GM19043 (cell line): ENCODE measurements around the gene CCM2.
A peak's percentile ranks its signal among the peaks of the same experiment; 100 is the strongest.

Experiments used
- ATAC-seq: cut with Tn5 transposase; IDR thresholded peaks from one replicate; pipeline ENCODE4 v1.9.1; 2021; ENCODE audit warnings: low read depth; ENCODE audit not compliant: unreplicated experiment

Gene CCM2

DNA sequence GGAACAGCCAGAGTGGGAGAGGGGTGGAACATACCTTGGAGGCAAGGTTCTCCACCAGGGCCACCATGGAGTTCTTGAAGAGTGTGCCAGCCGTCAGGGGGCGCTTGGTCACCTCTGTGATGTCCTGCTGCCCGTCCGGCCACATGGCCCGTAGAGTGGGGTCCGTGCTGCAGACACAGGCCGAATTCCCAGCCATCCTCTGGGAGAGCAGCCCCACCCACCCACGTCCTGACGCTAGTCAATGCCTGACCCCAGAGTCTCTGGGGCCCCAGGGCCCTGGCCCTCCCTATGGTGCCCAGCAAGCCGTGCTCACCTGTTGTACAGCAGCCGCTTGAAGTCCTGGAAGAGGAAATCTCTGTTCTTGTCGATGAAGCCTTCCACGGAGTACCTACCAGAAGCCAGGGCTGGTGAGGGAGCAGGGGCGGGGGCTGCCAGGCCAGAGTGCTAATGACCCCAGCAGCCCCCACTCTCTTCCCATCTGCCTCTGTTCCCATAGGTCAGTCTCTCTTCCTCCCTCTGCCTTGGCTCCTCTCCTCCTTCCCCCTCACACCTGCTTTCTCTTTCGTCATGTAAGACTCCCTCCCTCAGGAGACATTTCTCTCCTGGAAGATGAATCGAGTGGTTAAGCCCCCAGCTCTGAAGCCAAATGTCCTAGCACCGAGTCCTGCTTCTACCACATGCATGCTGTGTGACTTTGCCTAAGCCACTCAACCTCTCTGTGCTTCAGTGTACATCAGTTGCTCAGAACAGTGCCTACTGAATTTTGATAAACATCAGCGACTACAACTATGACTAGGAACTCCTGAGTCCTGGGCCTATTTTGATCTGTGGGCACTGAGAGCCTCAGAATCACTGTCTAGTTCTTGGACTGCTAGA lies 32.2 kb upstream of the CCM2 start:
- ATAC-seq, result no peak

DNA sequence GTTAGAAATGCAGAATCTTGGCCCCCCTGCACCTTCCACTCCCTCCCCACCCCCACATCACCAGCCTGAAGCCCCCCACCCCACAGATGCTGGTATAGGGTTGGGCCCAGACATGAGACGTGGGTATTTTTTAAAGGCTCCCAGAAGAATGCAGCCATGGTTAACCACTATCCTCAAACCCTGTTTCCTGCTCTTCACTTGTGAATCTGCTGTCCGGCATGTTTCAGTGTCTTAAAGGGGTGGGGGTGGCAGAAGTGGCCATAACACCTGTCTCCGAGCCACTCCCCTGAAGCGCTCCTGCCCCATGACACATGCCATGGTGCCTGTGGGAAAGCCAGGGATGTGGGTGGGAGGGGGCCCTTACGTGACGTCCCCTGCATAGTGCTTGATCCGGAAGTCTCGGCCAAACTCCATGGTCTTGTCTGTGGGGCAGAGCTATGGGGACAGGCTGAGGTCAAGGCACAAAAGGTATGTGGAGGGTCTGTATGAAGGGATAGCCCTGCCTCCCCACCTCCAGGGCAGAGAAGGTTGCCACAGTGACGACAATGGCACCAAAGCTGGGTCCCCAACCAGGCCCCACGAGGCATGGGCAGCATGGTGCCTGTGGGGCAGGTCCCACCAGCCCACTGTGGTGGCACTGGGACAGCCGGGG lies 30.8 kb upstream of the CCM2 start:
- no peak for ATAC-seq

GRCh38 chr7:44969701-44970522 lies 30.1 kb upstream of the CCM2 start:
- ATAC-seq, result no peak

DNA sequence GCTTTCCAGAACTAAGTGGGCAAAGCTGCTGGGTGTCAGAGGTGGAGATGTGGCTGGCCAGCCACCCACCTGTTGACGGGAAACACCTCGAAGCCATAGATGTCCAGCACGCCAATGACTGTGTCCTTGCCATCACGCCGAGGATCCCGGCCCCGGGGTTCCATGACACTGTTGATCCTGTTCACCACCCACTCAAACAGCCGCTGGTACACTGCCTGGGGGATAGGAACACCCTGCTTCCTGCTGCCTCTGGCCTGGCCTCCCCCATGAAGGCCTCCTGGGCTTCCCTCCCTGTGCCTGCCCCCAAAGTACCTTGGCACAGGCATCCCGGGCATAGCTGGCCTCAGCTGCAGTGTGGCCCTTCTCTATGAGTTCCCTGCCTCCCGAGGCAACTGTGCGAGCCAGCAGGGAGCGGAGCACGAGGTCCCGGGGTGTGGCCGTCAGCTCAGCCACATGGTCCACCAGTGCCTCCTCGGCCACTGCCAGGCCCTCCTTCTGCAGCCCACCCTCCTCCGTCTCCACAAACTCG lies 29.4 kb upstream of the CCM2 start:
- no peak for ATAC-seq

DNA sequence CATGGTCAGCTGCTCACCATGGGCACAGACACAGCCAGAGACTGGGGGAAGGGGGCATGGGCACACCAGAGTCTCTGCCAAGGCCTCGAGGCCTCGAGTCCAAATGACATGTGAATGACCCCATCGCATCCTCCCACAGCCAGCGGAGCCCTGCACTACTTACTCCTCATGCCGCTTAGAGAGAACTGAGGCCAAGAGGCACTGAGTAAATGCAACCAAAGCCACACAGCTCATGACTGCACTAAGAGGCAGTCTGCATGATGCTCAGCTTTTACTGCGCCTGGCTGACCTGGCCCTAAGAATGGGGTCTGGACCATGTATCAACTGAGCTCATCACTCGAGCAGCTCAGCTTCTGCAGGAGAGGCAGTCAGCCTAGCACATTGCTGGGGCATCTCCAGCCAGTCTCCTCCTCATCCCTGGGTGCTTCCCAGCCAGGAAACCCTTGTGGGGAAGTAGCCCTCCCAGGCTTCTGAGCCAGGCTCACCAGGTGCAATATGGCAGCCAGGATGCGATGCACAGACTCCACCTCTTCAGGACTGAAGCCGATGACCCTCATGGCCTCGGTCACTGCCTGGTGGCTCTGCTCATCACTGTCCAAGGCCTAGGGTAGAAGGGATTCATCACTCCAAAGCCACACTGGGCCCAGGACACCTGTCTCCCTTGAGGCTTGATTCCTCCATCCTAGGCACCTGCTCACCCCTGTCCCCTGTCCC lies 28.7 kb upstream of the CCM2 start:
- ATAC-seq, result no peak

- ATAC-seq, result no peak
These were observed 28.0 kb upstream of the CCM2 start for GRCh38 chr7:44971902-44972441.

DNA sequence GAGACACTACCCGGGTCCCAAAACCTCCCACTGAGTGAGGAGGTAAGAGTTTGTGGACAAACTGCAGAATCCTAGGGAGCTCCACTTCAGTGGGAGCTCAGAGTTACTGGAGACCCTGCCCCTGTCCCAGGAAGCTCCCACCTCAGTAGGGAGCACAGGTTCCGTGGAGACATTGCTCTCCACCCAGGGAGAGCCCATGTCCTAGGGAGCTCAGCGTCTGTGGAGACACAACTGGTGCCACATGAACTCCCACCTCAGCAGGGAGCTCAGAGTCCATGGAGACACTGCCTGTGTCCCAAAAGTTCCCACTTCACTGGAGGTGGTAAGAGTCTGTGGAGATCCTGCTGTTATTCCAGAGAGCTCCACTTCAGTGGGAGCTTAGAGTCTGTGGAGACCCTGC lies 27.4 kb upstream of the CCM2 start:
- no peak for ATAC-seq

DNA sequence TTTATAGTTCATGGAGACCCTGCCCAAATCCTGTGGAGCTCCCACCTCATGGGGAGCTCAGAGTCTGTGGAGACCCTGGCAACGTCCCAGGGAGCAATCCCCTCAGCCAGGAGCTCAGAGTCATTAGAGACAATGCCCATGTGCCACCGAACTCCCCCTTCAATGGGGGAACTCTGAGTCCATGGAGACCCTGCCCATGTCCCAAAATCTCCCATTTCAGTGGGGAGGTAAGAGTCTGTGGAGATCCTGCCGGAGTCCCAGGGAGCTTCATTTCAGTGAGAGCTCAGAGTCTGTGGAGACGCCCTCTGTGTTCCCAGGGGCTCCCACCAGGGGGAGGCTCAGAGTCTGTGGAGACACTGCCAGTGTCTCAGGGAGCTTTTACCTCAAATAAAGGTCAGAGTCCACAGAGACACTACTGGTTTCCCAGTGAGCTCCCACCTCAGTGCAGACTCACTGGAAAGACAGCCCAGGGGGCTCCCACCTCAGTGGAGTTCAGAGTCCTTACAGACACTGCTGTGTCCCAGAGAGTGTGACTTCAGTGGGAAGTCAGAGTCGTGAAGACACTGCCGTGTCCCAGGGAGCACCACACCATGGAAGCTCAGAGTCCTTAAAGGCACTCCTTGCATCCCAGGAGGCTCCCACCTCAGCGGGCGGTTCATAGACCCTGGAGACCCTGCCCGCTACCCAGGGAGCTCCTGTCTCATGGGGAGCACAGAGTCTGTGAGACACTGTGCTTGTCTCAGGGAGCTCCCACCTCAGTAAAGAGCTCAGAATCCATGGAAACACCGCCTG lies 26.2 kb upstream of the CCM2 start:
- ATAC-seq, result no peak

DNA sequence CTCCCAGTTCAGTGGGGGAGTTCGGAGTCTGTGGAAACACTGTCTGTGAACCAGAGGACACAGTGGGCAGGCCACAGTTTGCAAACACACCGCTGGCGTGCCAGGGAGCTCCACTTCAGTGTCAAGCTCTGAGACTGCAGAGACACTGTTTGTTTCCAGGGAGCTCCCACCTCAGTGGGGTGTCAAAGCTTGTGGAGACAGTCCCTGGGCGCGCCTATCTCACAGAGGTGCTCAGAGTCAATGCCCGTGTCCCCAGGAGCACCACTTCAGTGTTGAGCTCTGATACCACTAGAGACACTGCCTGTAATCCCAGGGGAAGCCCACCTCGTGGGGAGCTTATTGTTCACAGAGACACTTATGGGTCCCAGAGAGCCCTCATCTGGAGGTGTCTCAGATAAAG lies 25.5 kb upstream of the CCM2 start:
- ATAC-seq, result no peak

- no peak for ATAC-seq
These were observed 24.5 kb upstream of the CCM2 start for GRCh38 chr7:44975331-44976039.

DNA sequence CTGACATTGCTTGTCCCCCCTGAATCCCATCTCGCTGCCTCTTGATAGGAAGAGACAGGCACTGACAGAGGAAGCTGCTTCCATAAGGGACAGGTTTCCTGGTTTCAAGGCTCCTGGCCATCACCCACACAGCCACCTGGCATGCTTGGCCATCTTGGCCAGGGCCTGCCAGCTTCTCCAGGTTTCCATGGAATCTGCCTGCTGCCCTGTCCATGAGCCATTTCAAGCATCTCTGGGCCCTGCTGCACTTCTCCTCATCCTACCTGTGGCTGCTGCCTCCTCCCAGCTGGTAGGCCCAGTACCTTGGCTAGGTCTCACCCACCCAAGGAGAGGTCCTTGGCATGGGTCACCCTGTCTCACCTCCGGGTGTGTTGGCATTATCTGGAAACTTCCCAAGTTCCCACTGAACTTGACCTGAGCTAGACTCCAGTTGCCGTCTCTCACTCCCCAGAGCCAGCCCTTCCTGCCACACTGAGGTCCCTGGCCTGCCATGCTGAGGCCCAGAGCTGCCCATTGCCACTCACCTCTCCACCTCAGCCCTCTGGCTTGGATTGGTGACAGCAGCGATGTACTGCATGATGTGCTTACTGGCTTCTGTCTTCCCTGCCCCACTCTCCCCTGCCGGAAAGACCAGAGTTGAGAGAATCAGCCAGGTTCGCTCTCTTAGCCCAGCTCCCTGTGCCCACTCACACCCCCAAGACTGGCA lies 23.8 kb upstream of the CCM2 start:
- no peak for ATAC-seq

- ATAC-seq, result no peak
These were observed 23.2 kb upstream of the CCM2 start for GRCh38 chr7:44976746-44977196.

DNA sequence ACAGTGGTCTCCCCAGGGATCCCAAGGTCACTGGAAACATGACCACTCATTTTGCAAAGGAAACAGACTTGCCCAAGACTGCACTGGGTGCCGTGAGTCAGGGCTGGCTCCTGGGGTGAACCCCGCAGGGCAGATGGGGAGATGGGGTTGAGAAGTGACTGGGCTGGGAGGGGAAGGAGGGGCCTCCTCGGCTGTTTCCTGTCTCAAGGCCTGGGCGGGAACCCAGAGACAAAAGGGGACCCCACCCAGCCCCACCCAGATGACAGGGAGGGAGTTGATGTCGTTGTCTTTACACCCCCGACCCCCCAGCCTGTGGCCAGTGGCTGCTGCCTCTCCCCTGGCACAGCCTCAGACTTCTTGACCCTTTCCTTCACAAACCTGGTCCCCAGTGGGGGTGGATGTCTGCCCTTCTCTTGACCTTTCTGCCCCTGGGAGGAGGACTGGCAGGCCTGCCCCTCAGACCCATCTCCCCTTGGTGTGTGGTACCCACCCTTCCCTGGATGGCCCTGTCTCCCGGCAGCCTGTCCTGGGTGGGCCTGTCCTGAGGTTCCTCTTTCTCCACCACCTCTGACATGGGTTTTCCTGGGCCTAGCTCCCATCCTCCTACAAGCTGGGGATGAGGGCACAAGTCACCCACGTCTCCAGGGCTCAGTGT lies 22.6 kb upstream of the CCM2 start:
- no peak for ATAC-seq

GRCh38 chr7:44977959-44978335 lies 22.1 kb upstream of the CCM2 start:
- ATAC-seq, result no peak

DNA sequence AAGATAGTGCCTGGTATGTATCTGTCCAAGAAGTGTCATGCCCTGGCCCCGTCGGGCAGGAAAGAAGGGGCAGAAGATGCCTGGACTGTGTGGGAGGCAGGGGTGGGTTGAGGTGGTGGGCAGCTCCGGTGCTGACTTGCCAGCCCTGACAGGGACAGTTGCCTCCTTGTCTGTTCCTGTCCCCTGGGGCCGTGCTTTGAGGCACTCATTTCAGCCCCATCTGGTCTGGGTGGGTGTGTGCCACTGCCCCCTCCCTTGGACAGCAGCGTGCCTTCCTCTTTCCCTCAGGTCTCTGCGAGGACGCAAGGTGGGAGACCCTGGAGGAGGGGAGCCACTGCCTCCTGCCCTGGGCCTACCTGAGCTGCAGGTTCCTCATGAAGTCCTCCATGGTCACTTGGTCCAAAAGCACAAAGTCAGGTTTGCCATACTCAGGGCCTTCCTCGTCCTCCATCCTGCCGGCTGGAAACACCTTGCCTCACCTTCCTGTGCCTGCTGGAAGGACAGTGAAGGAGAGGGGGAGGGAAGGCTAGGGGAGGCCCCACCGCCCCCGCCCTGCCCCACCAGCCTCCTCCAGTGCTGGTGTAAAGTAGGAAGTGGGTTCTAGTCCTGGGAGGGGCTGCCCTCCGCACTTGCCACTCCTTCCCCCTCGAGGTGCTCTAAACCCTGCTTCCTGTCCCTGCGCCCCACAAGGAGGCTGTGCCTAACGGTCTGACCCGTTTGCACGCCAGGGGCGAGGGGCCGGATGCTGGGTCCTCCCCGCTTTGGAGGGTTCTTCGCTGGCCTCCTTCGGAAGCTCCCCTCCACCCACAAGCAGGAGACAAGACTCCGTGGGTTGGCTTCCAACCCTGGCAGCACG lies 21.3 kb upstream of the CCM2 start, which contains the start of gene MYO1G:
MYO1G (minus strand) TSS at position 505 of the 856 bp plus-strand sequence; CDS start at position 451, 54 bp downstream.
- peak; percentile 63 for ATAC-seq
